AG20443 (cell line): ENCODE measurements around the gene DCTN4.

Experiments
- DNase-seq: peaks from one replicate; pipeline ENCODE4 v3.0.0; 2012; ENCODE audit warnings: low spot score, mixed read lengths

Gene DCTN4

DNA sequence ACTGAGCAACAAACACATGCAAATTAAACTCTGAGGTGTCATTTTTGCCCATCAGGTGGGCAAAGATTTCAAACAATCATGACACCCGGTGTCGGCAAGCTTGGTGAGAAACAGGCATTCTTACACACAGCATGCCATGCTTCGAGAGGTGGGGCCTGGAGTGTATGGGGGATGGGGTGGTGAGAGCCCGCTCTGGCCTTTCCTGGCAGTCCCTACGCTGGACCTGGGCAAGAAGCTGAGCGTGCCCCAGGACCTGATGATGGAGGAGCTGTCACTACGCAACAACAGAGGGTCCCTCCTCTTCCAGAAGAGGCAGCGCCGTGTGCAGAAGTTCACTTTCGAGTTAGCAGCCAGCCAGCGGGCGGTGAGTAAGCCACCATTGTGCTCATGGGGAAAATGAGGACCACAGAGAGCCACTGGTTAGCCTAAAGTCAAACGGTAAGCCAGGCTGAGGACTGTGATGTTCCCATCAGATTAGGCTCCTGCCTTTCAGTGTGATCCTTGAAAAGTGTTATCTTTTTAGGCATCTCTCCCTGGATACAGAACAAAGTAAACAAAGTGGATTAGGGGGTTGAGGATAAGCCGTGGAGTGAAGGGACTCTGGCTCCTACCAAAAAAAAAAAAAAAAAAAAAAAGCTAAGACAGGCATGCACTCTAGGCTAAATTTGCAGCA lies 88.4 kb downstream of the DCTN4 start:
- DNase-seq: no peak

DNA sequence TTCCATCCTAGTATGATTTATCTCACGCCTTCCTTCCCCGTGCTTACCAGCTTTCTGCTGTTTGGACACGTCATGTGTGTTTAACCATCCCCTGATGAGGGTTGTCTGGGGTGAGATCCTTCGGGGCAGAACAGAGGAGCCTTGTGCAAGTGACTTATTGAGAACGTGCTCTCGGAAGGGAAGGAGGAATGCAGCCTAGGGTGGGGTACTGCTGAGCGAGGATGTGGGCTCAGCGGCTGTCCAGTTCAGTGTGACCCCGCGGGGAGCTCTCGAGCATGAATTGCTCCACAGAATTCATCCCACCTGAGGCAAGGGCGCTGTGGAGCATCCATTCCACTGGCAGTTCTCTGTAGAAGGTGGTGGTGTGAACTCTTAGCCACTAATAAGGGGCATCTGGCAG lies 93.8 kb downstream of the DCTN4 start:
- DNase-seq: no peak

DNA sequence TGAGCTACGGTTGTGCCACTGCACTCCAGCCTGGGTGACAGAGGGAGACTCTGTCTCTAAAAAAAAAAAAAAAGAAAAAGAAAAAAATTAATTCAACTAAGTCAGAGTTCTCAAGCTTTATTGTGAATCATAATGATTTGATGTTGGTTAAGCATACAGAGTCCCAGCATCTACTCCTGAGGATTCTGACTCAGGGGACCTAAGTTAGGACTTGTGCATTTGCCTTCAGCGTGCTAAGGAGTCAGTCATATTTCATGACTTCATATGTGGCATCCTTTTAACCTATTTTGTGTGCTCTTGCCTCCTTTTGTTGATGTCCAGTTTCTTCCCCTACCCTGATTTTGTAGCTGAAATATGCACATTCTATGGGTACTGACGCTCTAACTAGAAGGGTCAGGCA lies 94.9 kb downstream of the DCTN4 start:
- no peak for DNase-seq

DNA sequence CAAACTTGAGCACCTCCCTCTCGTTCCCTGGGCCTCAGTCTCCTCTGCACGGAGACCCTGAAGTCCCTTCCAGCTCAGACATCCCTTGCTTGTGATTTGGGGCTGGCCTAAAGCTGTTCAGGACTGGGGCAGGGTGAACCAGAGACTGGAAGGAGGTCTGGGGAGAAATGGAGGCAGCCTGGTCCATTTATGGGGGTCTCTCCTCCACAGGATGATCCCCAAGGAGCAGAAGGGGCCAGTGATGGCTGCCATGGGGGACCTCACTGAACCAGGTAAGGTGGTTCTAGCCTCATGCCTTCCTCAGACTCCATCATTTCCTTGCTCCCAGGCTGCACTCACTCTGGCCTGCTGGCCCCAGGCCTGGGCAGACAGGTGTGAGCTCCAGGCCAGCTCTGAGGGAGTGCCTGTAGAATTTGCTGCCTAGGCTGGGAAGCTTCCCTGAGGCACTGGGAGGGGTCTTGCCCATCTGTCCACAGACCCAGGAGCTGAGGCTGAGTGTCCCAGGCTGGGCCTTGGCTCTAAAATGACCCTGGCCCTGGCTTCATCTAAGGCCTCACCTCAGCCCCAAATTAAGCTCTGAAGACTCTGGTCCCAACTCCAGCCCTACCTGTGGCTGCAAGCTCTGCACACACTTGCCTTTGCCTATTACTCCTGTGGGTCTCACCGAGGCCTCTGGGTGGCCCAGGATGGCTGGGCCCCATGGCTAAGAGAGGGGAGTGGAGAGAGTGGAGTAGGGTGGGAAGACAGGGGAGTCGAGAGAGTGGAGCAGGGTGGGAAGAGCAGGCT lies 95.9 kb downstream of the DCTN4 start:
- no peak for DNase-seq

DNA sequence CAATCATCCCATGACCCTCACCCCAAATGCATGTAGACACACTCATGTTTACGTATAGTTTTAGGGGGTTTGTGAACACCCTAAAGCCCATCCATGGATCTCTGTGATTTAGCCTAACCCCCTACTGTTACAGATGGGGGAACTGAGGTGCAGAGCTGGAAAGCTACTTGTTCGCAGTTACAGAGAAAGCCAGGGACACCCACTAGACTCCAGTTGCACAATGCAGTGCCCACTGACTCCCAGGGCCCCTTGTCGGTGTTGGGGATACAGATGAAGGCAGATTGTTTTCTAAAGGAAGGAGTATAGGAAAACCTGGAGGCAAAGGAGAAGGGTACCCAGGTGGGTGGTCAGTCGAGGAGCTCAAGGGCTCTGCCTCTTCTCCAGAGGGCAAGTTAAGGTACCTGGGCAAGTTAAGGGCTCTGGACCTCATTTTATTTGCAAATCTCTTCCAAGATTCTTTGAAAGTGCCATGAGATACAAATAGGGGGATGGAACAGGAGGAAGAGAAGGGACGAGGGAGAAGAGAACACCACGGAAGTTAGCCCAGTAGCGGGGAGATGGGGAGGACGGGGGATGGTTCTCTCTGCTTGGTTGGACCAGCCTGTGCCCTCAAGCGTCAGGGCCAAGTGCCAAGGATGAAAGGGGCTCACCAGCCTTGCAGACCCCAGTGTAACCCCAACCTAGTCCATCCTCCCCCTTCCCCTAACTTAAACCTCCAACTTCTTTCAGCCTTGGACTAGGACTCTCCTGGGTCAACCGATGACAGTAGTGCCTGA lies 96.8 kb downstream of the DCTN4 start:
- DNase-seq: no peak

DNA sequence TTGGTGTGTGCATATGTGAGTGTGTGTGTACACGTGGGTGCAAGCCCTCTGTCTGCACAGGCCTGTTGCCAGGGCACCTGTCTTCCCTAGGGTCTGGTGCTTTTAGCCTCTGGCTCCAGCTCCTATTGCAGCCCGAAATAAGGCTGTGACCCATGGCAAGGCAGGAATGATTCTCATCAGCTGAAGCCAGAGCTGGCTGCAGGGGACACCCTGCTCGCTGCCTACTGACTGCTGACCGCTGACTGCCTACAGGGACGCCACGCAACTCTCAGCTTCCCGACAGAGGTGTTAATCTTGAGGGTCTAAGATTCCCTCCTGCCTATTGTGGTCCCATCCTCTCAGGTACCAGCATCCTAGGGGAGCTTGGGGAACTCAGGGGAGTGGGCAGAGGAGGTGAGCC lies 97.7 kb downstream of the DCTN4 start, which contains the start of gene MYOZ3:
Gene MYOZ3, plus strand, starts transcription at position 166 of the 400 bp plus-strand sequence. CDS start 1,691 bp downstream, outside the sequence.
- DNase-seq: no peak

DNA sequence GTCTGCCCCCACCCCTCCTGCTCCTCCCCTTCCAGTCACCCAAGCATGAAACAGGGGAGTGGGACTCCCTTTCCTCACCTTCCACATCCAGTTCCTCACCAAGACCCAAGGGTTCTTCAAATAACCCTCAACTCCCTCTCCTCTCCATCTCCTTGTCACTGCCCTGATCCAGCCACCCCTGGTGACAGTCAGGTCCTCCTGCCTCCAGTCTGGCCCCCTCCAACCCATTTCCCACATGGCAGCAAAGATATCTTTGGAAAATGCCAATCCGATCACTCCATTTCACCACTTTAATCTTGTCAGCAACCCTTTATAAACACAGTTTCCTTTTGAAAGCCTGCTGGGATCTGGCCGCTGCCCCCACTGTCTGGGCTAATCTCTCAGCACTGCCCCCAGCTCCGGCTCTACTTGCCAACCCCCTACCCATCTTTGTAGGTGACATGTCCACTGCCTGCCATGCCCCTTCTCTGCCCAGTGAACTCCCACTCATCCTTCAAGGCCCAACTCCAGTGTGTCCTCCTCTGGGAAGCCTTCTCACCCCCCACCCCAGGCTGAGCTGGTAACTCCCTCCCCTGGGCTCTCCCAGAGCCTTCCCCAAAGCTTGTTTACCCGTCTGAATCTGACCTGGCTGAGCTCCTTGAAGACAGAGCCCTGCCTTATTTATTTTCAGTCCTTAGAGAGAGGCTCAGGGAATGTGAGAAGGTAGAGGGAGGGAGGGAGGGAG lies 98.5 kb downstream of the DCTN4 start:
- DNase-seq: no peak

DNA sequence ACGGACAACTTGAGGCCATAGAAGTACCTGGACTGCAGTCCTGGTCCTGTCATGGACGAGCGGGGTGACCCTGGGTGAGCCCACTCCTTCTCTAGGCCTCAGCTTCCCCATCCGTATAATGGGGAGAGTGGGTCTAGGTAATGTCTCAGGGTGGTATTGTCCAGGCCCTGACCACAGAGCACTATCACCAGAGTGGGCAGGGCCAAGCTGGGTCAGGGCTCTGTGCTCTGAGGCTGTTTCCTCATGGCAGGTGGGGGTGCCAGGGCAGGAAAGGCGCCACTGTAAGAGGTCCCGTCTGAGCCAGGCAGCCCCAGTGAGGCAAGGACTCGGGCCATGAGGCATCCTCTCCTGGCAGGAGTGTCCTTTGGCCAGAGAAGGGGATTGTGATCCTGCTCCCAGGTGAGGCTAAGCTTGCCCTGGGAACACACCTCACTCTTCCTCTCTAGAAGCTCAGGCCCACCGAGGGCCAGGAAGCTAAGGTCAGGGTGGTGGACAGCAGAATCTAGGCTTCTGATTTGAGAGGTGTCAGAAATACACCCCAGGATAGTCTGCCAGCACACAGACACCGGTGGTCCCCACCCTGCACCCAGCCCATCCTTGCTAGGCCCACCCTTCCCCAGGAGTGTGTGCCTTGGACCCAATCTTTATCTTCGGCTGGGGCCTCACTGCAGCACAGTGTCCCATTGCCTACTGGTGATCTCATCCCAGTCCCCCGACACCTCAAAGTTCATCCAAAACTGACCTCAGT lies 99.3 kb downstream of the DCTN4 start:
- DNase-seq: no peak

DNA sequence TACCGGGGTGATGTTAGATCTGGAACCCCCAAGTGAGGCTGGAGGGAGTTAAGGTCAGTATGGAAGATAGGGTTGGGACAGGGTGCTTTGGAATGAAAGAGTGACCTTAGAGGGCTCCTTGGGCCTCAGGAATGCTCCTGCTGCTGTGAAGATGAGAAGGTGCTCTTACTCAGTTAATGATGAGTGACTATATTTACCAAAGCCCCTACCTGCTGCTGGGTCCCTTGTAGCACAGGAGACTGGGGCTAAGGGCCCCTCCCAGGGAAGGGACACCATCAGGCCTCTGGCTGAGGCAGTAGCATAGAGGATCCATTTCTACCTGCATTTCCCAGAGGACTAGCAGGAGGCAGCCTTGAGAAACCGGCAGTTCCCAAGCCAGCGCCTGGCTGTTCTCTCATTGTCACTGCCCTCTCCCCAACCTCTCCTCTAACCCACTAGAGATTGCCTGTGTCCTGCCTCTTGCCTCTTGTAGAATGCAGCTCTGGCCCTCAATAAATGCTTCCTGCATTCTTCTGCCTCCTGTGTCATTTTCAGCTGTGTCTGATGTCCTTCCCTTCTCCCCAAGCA lies 100.0 kb downstream of the DCTN4 start:
- DNase-seq: no peak
